GM21576 (cell line): ENCODE data around the gene RPAIN.

Experiments
- ATAC-seq: cut with Tn5 transposase; IDR thresholded peaks from one replicate; pipeline ENCODE4 v1.9.1; 2021; ENCODE audit warnings: mild to moderate bottlenecking, moderate library complexity; ENCODE audit not compliant: unreplicated experiment

The RPAIN gene

GRCh38 chr17:5419959-5420653 lies at the start of gene RPAIN:
Gene RPAIN, plus strand, starts transcription at chr17:5420182. Its CDS starts 29 bp downstream, at chr17:5420211.
- peak; percentile 42 for ATAC-seq

DNA sequence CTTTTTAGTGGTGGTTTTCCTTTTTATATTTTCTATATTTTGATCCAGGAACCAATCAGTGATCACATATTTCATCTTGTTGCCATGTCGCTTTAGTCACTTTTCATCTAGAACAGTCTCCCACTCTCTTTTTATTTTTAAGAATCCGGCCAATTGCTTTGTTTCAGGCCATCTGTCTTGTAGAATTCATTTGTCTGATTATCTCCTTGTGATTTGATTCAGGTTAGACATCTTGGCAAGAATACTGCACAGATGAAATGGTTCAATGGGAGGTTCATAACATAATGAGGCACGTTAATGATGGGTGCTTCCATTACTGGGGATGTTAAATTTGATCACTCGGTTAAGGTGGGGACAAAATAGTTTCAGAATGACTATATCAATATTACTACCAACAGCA lies 49.6 kb upstream of the RPAIN start:
- no peak for ATAC-seq

- no peak for ATAC-seq
Observed at GRCh38 chr17:5373112-5373511, 46.9 kb upstream of the RPAIN start.

DNA sequence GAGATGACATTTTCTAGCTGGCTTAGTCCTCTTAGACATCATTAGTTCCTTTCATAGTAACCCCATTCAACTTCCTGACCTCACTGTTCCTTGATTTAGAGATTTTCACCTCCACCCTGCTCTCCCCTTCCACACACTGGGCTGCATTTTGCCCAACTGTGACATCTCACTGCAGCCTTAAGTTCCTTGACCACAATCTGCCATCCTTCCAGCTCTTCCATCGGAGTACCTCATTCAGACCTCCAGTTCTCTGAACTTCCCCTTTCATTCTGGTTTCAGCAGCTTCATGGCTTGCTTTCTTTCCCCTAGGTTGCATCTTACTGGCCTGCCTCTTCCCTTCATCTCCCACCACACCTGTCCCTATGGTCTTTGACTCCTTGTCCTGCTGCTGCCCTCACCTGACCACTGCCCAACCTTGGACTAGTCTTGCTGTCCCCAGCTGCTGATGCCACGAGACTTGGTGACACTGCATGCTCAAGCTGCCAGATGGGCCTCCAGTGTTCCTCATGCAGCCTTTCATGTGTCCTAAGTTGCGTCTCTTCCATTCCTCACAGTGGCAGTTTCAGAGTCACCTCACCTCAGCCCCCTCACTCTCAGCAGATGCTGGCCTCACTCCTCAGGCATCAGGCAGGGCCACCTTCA lies 41.3 kb upstream of the RPAIN start:
- no peak for ATAC-seq

DNA sequence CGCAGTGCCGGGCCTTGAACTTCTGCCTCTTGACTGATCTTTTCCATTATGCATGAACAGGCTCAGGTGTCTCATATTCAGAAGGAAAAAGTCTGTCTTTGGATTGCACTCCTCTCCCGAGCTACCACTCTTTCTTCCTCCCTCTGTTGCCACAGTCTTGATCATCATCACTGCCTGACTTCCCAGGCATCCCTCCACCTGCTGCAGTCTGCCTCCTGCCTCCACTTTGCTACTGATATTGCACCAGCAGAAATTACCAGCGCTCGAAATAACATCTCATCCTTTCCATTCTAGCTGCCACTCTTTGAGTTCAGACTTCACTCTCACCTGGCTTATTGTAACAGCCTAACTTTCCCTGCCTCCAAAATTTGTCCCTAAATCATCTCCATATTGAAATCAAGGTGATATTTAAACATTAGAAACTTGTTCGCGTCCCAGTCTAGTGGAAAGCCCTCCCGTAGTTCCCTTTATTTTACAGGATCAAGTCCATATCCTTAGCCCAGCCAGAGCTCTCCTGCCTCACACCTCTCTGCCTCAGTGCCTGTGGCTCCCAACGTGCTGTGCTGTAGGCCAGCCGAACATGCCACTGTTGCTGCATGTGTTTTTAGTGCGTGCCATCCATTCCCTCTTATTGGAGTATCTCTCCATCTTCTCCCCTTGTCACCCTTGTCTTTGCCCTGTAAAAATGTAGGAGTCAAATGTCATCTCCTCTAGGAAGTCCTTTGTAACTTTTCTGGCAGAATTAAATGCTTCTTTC lies 40.5 kb upstream of the RPAIN start:
- no peak for ATAC-seq

DNA sequence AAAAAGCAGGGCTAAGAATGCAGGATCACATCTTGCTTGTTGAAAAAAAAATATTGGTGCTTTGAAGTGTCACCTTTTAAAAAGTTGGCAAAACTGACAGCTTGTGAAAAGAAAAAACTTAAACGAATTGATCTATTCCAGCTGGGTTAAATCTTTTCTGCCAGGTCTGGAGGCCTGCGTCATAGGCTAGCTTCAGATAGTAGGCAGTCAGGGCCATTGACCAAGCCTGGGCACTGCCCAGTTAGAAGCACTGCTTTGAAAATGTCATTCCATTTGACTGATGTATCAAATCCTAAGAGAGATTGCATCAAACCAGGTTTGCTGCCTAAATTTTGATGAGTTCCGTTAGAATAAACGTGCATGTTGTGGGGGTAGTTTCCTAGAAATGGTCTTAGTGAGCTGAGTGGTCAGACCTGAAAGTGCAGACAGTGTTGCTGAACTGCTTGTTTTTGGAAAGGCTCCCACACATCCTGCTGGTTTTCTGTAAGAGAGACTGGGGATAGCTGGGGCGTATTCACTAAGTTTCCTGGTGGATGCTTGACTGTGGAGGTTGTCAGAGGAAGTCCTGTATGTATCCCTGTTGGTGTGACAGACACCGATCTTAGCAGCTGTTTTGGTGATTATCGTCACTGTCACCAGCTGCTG lies 39.4 kb upstream of the RPAIN start:
- no peak for ATAC-seq

DNA sequence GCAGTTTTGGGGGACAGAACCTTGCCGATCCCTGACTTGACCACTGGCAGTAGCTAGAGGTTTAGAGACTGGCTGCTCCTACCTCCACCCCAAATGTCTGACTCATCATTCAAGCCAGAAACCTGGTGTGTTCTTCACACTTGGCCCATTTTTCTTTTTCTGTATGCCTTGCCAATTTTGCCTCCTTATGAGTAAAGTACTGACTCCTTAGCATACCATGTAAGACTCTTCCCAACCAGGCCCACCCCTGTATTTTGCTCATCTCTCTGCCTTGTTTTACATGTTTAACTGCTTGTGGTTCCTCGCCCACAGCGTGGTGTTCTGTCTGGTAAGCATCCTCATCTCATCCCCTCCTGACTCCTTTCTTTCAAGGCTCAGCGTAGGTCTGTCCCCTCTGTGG lies 38.4 kb upstream of the RPAIN start:
- no peak for ATAC-seq

DNA sequence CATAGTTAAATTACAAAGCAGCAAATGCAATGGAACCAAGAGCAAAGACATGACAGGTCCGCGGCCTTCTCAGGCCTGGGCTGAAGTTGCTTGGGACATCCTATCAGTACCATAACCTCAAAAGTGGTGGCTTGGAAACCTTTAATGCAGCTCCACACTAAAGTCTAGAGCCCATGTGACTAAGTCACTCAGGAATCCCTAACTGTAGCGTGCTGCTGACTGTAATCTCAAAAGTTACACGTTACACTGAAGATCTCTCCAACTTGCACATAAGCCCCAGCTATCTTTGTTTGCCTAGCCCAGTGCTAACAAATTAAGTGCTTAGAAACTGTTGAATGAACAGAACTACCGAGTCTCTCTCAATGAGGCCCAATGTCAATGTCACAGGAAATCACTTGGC lies 28.3 kb upstream of the RPAIN start:
- ATAC-seq, result no peak

DNA sequence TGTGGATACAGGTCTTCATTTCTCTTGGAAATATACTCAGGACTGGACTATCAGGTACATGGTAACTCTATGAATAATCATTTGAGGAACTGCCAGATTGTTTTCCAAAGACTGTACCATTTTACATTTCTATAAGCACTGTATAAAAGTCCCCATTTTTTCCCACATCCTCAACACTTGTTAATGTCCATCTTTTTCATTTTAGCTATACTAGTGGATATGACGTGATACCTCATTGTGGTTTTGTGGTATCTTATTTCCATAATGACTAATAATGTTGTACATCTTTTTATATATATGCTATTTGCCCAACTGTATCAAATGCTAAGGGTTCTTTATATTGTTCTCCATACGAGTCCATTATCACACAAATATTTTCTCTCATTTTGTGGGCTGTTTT lies 23.4 kb upstream of the RPAIN start:
- no peak for ATAC-seq

GRCh38 chr17:5399767-5400166 lies 20.2 kb upstream of the RPAIN start:
- ATAC-seq, result no peak

GRCh38 chr17:5405400-5405799 lies 14.6 kb upstream of the RPAIN start:
- no peak for ATAC-seq

- no peak for ATAC-seq
Observed at GRCh38 chr17:5408186-5408585, 11.8 kb upstream of the RPAIN start.

DNA sequence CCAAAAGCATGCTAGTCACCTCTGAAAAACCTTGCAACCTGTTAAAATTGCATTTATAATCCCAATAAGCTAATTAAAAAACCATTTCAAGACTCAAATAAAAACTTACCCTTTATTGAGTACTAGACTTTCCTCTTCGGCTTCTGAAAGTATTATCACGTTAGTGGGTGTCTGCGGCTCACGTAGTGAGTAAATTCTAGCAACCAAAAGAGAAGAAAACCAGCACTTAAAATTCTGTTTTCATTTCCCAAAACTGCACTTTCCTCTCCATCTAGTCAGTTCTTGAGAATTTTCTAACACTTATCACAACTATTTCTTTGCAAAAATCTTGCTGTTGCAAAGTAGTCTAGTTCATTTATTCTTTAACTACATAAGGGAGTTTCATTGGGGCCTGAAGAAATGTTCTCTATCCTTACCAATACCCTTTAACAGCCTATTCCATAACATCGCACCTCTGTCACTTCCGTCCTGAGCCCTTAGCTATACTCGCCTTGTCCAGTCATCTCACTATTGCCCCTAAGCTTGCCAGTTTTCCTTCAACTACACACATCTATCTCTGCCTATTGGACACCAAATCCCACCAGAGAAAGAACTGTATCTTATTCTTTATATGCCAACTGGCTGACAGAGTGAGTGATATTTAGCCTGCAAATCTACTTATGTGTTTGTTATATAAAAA lies 9.2 kb upstream of the RPAIN start:
- ATAC-seq, result no peak

GRCh38 chr17:5413682-5414081 lies 6.3 kb upstream of the RPAIN start:
- ATAC-seq, result no peak

DNA sequence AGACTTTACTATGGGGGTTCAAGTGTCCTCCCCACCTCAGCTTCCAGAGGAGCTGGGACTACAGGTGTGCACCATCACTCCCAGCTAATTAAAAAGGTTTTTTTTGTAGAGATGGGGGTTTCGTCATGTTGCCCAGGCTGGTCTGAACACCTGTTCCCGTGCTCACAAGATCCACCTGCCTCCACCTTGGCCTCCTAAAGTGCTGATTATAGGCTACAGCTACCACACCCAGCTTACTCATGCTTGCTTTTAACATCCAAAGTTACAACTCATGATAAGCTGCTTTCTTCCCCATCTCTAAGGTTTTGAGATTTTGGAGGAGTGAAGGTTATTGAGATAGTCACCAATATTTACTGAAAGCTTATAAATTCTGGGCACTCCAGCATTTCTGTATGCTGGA lies 3.1 kb upstream of the RPAIN start:
- no peak for ATAC-seq

- ATAC-seq, result peak; percentile 33
Observed at GRCh38 chr17:5418858-5419355, 1.1 kb upstream of the RPAIN start.

- ATAC-seq, result peak; percentile 77
Observed at GRCh38 chr17:5419356-5419958, 525 bp upstream of the RPAIN start, which contains the start of gene NUP88. Gene NUP88, minus strand, starts transcription at chr17:5419662. Its CDS starts 12 bp downstream, at chr17:5419650.

DNA sequence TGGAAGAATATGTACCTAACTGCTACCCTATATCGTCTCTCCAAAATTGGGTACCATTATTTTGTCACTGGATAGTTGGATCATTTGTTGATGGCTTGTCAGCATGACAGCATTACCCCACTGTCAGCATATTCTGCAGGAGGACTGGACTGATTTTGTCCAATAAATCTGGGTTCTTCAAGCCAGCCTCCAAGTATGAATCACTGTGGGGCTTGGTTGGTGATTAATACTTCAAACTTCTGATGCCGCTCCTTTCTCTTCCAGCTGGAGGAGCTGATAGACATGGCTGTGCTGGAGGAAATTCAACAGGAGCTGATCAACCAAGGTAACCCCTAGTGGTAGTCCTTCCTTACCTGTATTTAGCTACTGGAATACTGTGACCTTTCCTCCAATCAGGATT lies 2.5 kb downstream of the RPAIN start:
- ATAC-seq, result no peak

GRCh38 chr17:5424909-5425308 lies 4.9 kb downstream of the RPAIN start:
- ATAC-seq, result no peak

- ATAC-seq, result no peak
Observed at GRCh38 chr17:5425826-5426225, 5.8 kb downstream of the RPAIN start.
